ENCODE results near the gene BRSK2. TPM values are rescaled to one million over a fixed set of nuclear protein-coding genes. Genes with fewer than 3 reads are reported as not detected.
A peak's percentile ranks its signal among the peaks of the same experiment; 100 is the strongest.

The BRSK2 gene
- total and polyA plus RNA-seq, 2 of the 4 experiments (the other 2 are of a cell fraction): 0.18 to 0.62 TPM

GRCh38 chr11:1388763-1389102 is 1.0 kb upstream of the BRSK2 start:
- dilution Hi-C loops (cut with HindIII; ENCODE audit: low sequenced_read_pairs, unreplicated experiment) (no loop called here), in situ Hi-C loops (cut with MboI; ENCODE audit: low sequenced_read_pairs) (no loop called here), intact Hi-C loops (cut with micrococcal nuclease) (loop anchor here (5.0 kb wide), 1 partner anchor 126 kb away; no protein-coding TSS in a partner anchor)
- Histone ChIP-seq H3K9me3 (ENCODE audit: control insufficient read depth, insufficient read depth, low read length) (no peaks in the 10 kb centered on the region), H2BK15ac (ENCODE audit: low read depth, low read length) (no peak overlapping the region), H3K9me1 (ENCODE audit: insufficient read depth, low read length) (no peaks in the 10 kb centered on the region), H2AK5ac (ENCODE audit: low read depth, low read length) (no peak overlapping the region), H2AK9ac (replicated peaks; ENCODE audit: low read depth, low read length, poor library complexity) (peak overlapping the region; percentile 72), H2BK5ac (ENCODE audit: low read depth, low read length, poor library complexity, severe bottlenecking) (peak overlapping the region; percentile 74), H3K18ac (ENCODE audit: low read depth, low read length) (no peak overlapping the region), H3K4me1 (ENCODE audit: control insufficient read depth, insufficient read depth, low read length) (no peaks in the 10 kb centered on the region; the same call in 1 of the 2 replicates), H3K27me3 (ENCODE audit: control insufficient read depth, insufficient read depth, low read length) (peaks cover 22% of the 10 kb centered on the region), H4K91ac (ENCODE audit: insufficient read depth, low read depth, low read length) (peak overlapping the region; percentile 56; the same call in 1 of the 2 replicates), H3K56ac (ENCODE audit: extremely low read depth, insufficient read depth, low read length) (no peak overlapping the region), H3K9ac (ENCODE audit: low read depth, low read length) (peak overlapping the region; percentile 75), H2BK20ac (ENCODE audit: low read depth, low read length) (no peak overlapping the region), H4K5ac (ENCODE audit: low read depth, low read length) (peak overlapping the region; percentile 58; the same call in 1 of the 2 replicates), H4K20me1 (ENCODE audit: insufficient read depth, low read length) (no peaks in the 10 kb centered on the region), H3K27ac (ENCODE audit: insufficient read depth, low read length) (no peak overlapping the region), H3K14ac (replicated peaks; ENCODE audit: low read depth, low read length) (no peak overlapping the region), H3K4me3 (ENCODE audit: insufficient read depth, low read depth, low read length) (peak overlapping the region; percentile 62), H3K79me1 (ENCODE audit: low read depth in 1 of 2, low read length in 2 of 2) (no peaks in the 10 kb centered on the region), H2AFZ (replicated peaks; ENCODE audit: low read length, poor library complexity) (peak overlapping the region; percentile 98), H4K8ac (ENCODE audit: low read depth in 2 of 2, low read length in 2 of 2) (peak overlapping the region; percentile 67 to 75; a peak in 2 of 4 replicates), H3K23ac (ENCODE audit: low read depth, low read length) (no peak overlapping the region), H3K36me3 (ENCODE audit: control insufficient read depth, insufficient read depth, low read length) (no peaks in the 10 kb centered on the region), H3K4me2 (ENCODE audit: low read depth, low read length) (peak overlapping the region; percentile 87), H2BK120ac (ENCODE audit: low read depth, low read length) (no peak overlapping the region), H3K4ac (ENCODE audit: low read depth, low read length) (peak overlapping the region; percentile 92)
- 7% methylated on average over 18 of the region's 22 CpGs; no CpG with 5 or more reads in 1 of the 2 experiments for WGBS, 2 experiments (ENCODE audit: extremely low coverage in 2 of 2, insufficient read length in 1 of 2)
- ATAC-seq (ENCODE audit: low read depth) (no peak), DNase-seq (no peak)
- ChIA-PET CTCF (no interaction called here), POLR2A (ENCODE audit: unreplicated experiment) (no interaction called here)
- BruUV-seq (replicated peaks): no TSS peak
- TF ChIP-seq MAZ (IDR thresholded peaks at IDR 0.05; ENCODE audit: borderline replicate concordance, low read depth, low read length) (0 out of 2 replicates have a peak, but pooled peaks have one; percentile 1), NFE2L2 (IDR thresholded peaks at IDR 0.05; ENCODE audit: low read depth, low read length) (no peak)

Data from IMR-90 (cell line).